ENCODE results near the gene AP1M1.

DNA sequence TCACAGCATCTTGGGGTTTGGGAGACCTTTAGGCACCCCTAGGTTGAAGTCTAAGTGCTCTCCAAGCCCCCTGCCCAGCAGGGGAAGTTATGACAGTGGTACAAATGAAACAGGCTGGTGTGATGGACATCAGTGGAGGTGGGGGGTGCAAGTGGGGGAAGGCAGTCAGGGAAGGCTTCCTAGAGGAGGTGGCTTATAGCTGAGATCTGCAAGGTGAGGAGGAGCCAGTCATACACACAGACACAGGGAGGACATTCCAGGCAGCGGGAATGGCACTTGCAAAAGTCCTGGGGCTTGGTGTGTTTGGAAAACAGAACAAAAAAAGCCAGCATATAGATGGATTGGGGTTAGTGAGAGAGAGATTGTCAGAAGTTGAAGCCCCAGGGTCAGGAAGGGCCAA, 42.6 kb upstream of the AP1M1 start:
- TF ChIP-seq, protein P1, sequence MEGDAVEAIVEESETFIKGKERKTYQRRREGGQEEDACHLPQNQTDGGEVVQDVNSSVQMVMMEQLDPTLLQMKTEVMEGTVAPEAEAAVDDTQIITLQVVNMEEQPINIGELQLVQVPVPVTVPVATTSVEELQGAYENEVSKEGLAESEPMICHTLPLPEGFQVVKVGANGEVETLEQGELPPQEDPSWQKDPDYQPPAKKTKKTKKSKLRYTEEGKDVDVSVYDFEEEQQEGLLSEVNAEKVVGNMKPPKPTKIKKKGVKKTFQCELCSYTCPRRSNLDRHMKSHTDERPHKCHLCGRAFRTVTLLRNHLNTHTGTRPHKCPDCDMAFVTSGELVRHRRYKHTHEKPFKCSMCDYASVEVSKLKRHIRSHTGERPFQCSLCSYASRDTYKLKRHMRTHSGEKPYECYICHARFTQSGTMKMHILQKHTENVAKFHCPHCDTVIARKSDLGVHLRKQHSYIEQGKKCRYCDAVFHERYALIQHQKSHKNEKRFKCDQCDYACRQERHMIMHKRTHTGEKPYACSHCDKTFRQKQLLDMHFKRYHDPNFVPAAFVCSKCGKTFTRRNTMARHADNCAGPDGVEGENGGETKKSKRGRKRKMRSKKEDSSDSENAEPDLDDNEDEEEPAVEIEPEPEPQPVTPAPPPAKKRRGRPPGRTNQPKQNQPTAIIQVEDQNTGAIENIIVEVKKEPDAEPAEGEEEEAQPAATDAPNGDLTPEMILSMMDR (IDR thresholded peaks at IDR 0.05) = no peak
- no peak for TF ChIP-seq POLR2AphosphoS5 (IDR thresholded peaks at IDR 0.05)
